Fibroblast of lung (primary cell): Measurements from ENCODE around the gene TRANK1. TPM values are rescaled to one million over a fixed set of nuclear protein-coding genes. Genes with fewer than 3 reads are reported as not detected.

Source experiments
- DNase-seq, 2 donors: peaks; one replicate each; pipeline versions ENCODE4 v3.0.0 to v3.0.0-alpha.2; 2010; ENCODE audit warnings: low read depth in 2 of 2
- H2AFZ ChIP-seq: 2 replicates; pipeline ENCODE4 v1.5.1; 2012; ENCODE audit warnings: low read length, control low read depth, inconsistent platforms
- H3K27ac ChIP-seq: 2 replicates; pipeline ENCODE4 v1.5.1; 2011; ENCODE audit warnings: low read length, control low read depth; ENCODE audit not compliant: insufficient read depth
- H3K27me3 ChIP-seq: 2 replicates; pipeline ENCODE4 v1.5.1; 2011; ENCODE audit warnings: mild to moderate bottlenecking, low read length; ENCODE audit not compliant: control insufficient read depth, insufficient read depth
- H3K36me3 ChIP-seq: 2 replicates; pipeline ENCODE4 v1.5.1; 2011; ENCODE audit warnings: low read length; ENCODE audit not compliant: control insufficient read depth, insufficient read depth
- H3K4me1 ChIP-seq: 2 replicates; pipeline ENCODE4 v1.5.1; 2011; ENCODE audit warnings: low read length; ENCODE audit not compliant: control insufficient read depth, insufficient read depth; ENCODE audit errors: extremely low read depth
- H3K4me2 ChIP-seq: 2 replicates; pipeline ENCODE4 v1.5.1; 2011; ENCODE audit warnings: low read length, control low read depth; ENCODE audit not compliant: insufficient read depth; ENCODE audit errors: extremely low read depth
- H3K4me3 ChIP-seq, 4 experiments: fragments of 200-600 bp in 1 of 4; sonication (generic) in 1 of 4; replicated peaks in 1 of 4; 2 replicates each; pipeline ENCODE4 v1.5.1; 2011 to 2016; ENCODE audit warnings: low read length in 4 of 4, low read depth in 3 of 4, mild to moderate bottlenecking in 3 of 4, control low read depth in 2 of 4, inconsistent platforms in 1 of 4, mixed read lengths in 1 of 4; ENCODE audit not compliant: insufficient read depth in 1 of 4; ENCODE audit errors: control extremely low read depth in 1 of 4
- H3K79me2 ChIP-seq: 2 replicates; pipeline ENCODE4 v1.5.1; 2012; ENCODE audit warnings: mild to moderate bottlenecking, low read length, inconsistent platforms; ENCODE audit not compliant: control insufficient read depth, insufficient read depth
- H3K9ac ChIP-seq: 2 replicates; pipeline ENCODE4 v1.5.1; 2011; ENCODE audit warnings: mild to moderate bottlenecking, low read length, control low read depth; ENCODE audit not compliant: insufficient read depth
- H3K9me3 ChIP-seq: 2 replicates; pipeline ENCODE4 v1.5.1; 2012; ENCODE audit warnings: low read depth, low read length; ENCODE audit not compliant: control insufficient read depth, insufficient read depth
- H4K20me1 ChIP-seq: 2 replicates; pipeline ENCODE4 v1.5.1; 2011; ENCODE audit warnings: low read length; ENCODE audit not compliant: control insufficient read depth, insufficient read depth; ENCODE audit errors: extremely low read depth
- CTCF ChIP-seq, 2 donors: IDR thresholded peaks in 1 of 2; conservative IDR thresholded peaks in 1 of 2; 1 replicate in 1 of 2; 2 replicates in 1 of 2; pipeline ENCODE4 v1.5.1; 2011 to 2012; ENCODE audit warnings: low read length in 2 of 2, control low read depth in 1 of 2, inconsistent platforms in 1 of 2, low read depth in 1 of 2, mild to moderate bottlenecking in 1 of 2
- EZH2 ChIP-seq: IDR thresholded peaks from 2 replicates; pipeline ENCODE4 v1.5.1; 2012; ENCODE audit warnings: low read length, control low read depth, mild to moderate bottlenecking; ENCODE audit errors: missing control alignments
- polyA plus RNA-seq, 2 donors: library from polyadenylated mRNA; depleted of rRNA in 1 of 2; stranded (reverse) in 1 of 2; unstranded in 1 of 2; fragments of >200 nt; gene quantifications; 2 replicates each; pipeline ENCODE4 v1.2.1, GENCODE V29; 2011 to 2012; ENCODE audit warnings: missing spikeins in 1 of 2
- total RNA-seq: library from RNA; depleted of rRNA; stranded (reverse); fragments of >200 nt; gene quantifications from 2 replicates; pipeline ENCODE4 v1.2.1, GENCODE V29; 2014

TRANK1 gene
- total and polyA plus RNA-seq, 2 donors (not counting 1 experiment from before 2014, with no cell fraction given) = 9.1 to 28.6 TPM

- TF ChIP-seq CTCF (conservative IDR thresholded peaks at IDR 0.05 in 1 of 2, IDR thresholded peaks at IDR 0.05 in 1 of 2; ENCODE audit: low read depth in 1 of 2, low read length in 2 of 2) = no peak
- no peak for TF ChIP-seq EZH2
- H3K36me3 ChIP-seq = no peaks in the 10 kb centered on the region
These were observed 141.6 kb downstream of the TRANK1 start for GRCh38 chr3:36803091-36803791.

GRCh38 chr3:36800533-36801116 is 144.2 kb downstream of the TRANK1 start:
- Histone ChIP-seq H3K36me3 (no peaks in the 10 kb centered on the region), H3K4me2 (no peak overlapping the region), H3K27ac (no peak overlapping the region), H2AFZ (no peak overlapping the region), H3K79me2 (no peaks in the 10 kb centered on the region), H4K20me1 (no peaks in the 10 kb centered on the region), H3K4me3 (no peak overlapping the region), H3K27me3 (no peaks in the 10 kb centered on the region), H3K9me3 (no peaks in the 10 kb centered on the region), H3K9ac (no peak overlapping the region), H3K4me1 (no peaks in the 10 kb centered on the region)
- TF ChIP-seq CTCF (conservative IDR thresholded peaks at IDR 0.05 in 1 of 2, IDR thresholded peaks at IDR 0.05 in 1 of 2; ENCODE audit: low read depth in 1 of 2, low read length in 2 of 2) (no peak), EZH2 (no peak)
- DNase-seq = no peak

More at GRCh38 chr3:36803091-36803791, 141.6 kb downstream of the TRANK1 start:
- H3K4me2 ChIP-seq = no peak overlapping the region
- no peak overlapping the region for H3K9ac ChIP-seq
- H2AFZ ChIP-seq = no peak overlapping the region
- no peak overlapping the region for H3K27ac ChIP-seq
- H3K9me3 ChIP-seq = no peaks in the 10 kb centered on the region
- H3K4me3 ChIP-seq = no peak overlapping the region
- H3K79me2 ChIP-seq = no peaks in the 10 kb centered on the region
- H3K27me3 ChIP-seq = no peaks in the 10 kb centered on the region
- DNase-seq = no peak
- H4K20me1 ChIP-seq = no peaks in the 10 kb centered on the region
- H3K4me1 ChIP-seq = no peaks in the 10 kb centered on the region

- no peaks in the 10 kb centered on the region for H3K79me2 ChIP-seq
- no peaks in the 10 kb centered on the region for H3K9me3 ChIP-seq
- H3K4me2 ChIP-seq = no peak overlapping the region
- H2AFZ ChIP-seq = no peak overlapping the region
- no peak overlapping the region for H3K4me3 ChIP-seq
- H3K27ac ChIP-seq = no peak overlapping the region
- H3K36me3 ChIP-seq = no peaks in the 10 kb centered on the region
- H3K27me3 ChIP-seq = no peaks in the 10 kb centered on the region
- peak in 1 of 2 donors; percentile 63 for DNase-seq
- no peak overlapping the region for H3K9ac ChIP-seq
- H4K20me1 ChIP-seq = no peaks in the 10 kb centered on the region
- TF ChIP-seq CTCF (conservative IDR thresholded peaks at IDR 0.05 in 1 of 2, IDR thresholded peaks at IDR 0.05 in 1 of 2; ENCODE audit: low read depth in 1 of 2, low read length in 2 of 2) (no peak), EZH2 (no peak)
- H3K4me1 ChIP-seq = no peaks in the 10 kb centered on the region
These were observed 148.0 kb downstream of the TRANK1 start for GRCh38 chr3:36796881-36797280.
